ENCODE data around the gene NAV1. TPM values are rescaled to one million over a fixed set of nuclear protein-coding genes. Genes with fewer than 3 reads are reported as not detected.

NAV1 gene
- total RNA-seq, 4 donors from 2014 or later: 26.0 to 84.1 (median 67.6) TPM

- ATAC-seq (ENCODE audit: low FRiP score) (no peak), DNase-seq (ENCODE audit: low spot score) (no peak)
- TF ChIP-seq CTCF (IDR thresholded peaks at IDR 0.05): no peak
Observed at GRCh38 chr1:201525193-201525778, 13.6 kb upstream of the NAV1 start.

- ATAC-seq (ENCODE audit: low FRiP score): no peak
- TF ChIP-seq CTCF (IDR thresholded peaks at IDR 0.05): no peak
- no peak for DNase-seq (ENCODE audit: low spot score)
Observed at GRCh38 chr1:201527879-201528278, 11.0 kb upstream of the NAV1 start.

GRCh38 chr1:201528631-201529252, 10.2 kb upstream of the NAV1 start:
- no peak for TF ChIP-seq CTCF (IDR thresholded peaks at IDR 0.05)
- DNase-seq (ENCODE audit: low spot score) (no peak), ATAC-seq (ENCODE audit: low FRiP score) (no peak)

GRCh38 chr1:201530741-201531531, 8.0 kb upstream of the NAV1 start:
- peak; percentile 72 for ATAC-seq (ENCODE audit: low FRiP score)
- peak in 2 of 3 donors; percentile 12 to 25 for TF ChIP-seq CTCF (IDR thresholded peaks at IDR 0.05)
- DNase-seq (ENCODE audit: low spot score): peak; percentile 70

GRCh38 chr1:201531551-201532425, 7.1 kb upstream of the NAV1 start:
- DNase-seq (ENCODE audit: low spot score) (no peak), ATAC-seq (ENCODE audit: low FRiP score) (no peak)
- TF ChIP-seq CTCF (IDR thresholded peaks at IDR 0.05): no peak

GRCh38 chr1:201533836-201534235, 5.1 kb upstream of the NAV1 start:
- no peak for TF ChIP-seq CTCF (IDR thresholded peaks at IDR 0.05)
- ATAC-seq (ENCODE audit: low FRiP score) (no peak), DNase-seq (ENCODE audit: low spot score) (no peak)

All from omental fat pad (tissue), 4 donors.